K562 (cell line): ENCODE measurements around the gene UNC93B1.

Experiments
- BRD9 ChIP-seq: fragments of 450-650 bp; IDR thresholded peaks from 2 replicates; pipeline ENCODE4 v1.6.1; 2018; ENCODE audit warnings: low read depth; ENCODE audit not compliant: partially characterized antibody
- MAFK ChIP-seq: IDR thresholded peaks from 2 replicates; pipeline ENCODE4 v1.6.1; 2011; ENCODE audit warnings: low read length, improper control_type of control experiment
- SMARCA4 ChIP-seq: fragments of 450-650 bp; IDR thresholded peaks from 2 replicates; pipeline ENCODE4 v1.6.1; 2016
- TARDBP ChIP-seq: fragments of 450-650 bp; IDR thresholded peaks from 2 replicates; pipeline ENCODE4 v1.6.1; 2016
- ZNF780A ChIP-seq: fragments of 250-450 bp; sonication (Bioruptor Pico); IDR thresholded peaks from 2 replicates; pipeline ENCODE4 v1.5.0; 2021; ENCODE audit warnings: mild to moderate bottlenecking
- ZZZ3 ChIP-seq: fragments of 450-650 bp; IDR thresholded peaks from 2 replicates; pipeline ENCODE4 v1.6.1; 2016; ENCODE audit warnings: antibody characterized with exemption, mild to moderate bottlenecking, moderate library complexity

- no peak for TF ChIP-seq MAFK
- no peak for TF ChIP-seq TARDBP
- TF ChIP-seq BRD9, result no peak
- no peak for TF ChIP-seq ZZZ3
- TF ChIP-seq SMARCA4, result no peak
- TF ChIP-seq ZNF780A (CRISPR knock-in tag), result no peak
Observed at GRCh38 chr11:68049509-68050370, 45.8 kb upstream of the UNC93B1 start.
